Bronchial epithelial cell (primary cell): ENCODE data around the gene ART1. TPM values are rescaled to one million over a fixed set of nuclear protein-coding genes. Genes with fewer than 3 reads are reported as not detected.

Experiments used
- DNase-seq: peaks from one replicate; pipeline ENCODE4 v3.0.0-alpha.2; 2010; ENCODE audit warnings: low read depth
- FAIRE-seq: peaks from 2 replicates; lab custom pipeline; 2011; peaks lifted over from hg19 to GRCh38; lab: Jason Lieb, UNC
- H3K27me3 ChIP-seq: 2 replicates; pipeline ENCODE4 v1.5.1; 2011; ENCODE audit warnings: low read length; ENCODE audit not compliant: control insufficient read depth, insufficient read depth
- H3K36me3 ChIP-seq: 2 replicates; pipeline ENCODE4 v1.5.1; 2011; ENCODE audit warnings: low read length; ENCODE audit not compliant: control insufficient read depth, insufficient read depth
- H3K4me3 ChIP-seq: 2 replicates; pipeline ENCODE4 v1.5.1; 2011; ENCODE audit warnings: mild to moderate bottlenecking, low read depth, low read length, control low read depth
- total RNA-seq: library from RNA; depleted of rRNA; stranded (reverse); fragments of >200 nt; gene quantifications from 2 replicates; pipeline ENCODE4 v1.2.1, GENCODE V29; 2014
- TF ChIP-seq, protein P1 (sequence below): IDR thresholded peaks from 2 replicates; pipeline ENCODE4 v1.5.1; 2011; ENCODE audit warnings: mild to moderate bottlenecking, moderate library complexity, low read length, control low read depth, inconsistent platforms; ENCODE audit not compliant: insufficient read depth, severe bottlenecking

Gene ART1
- total RNA-seq, 1 donor from 2014 or later, result not detected

GRCh38 chr11:3616721-3617460 lies 28.0 kb upstream of the ART1 start:
- DNase-seq, result no peak
- H3K4me3 ChIP-seq, result no peak overlapping the region
- FAIRE-seq, result no peak

GRCh38 chr11:3617990-3618389 lies 26.9 kb upstream of the ART1 start:
- H3K4me3 ChIP-seq, result no peak overlapping the region
- FAIRE-seq, result peak; percentile 32
- no peaks in the 10 kb centered on the region for H3K36me3 ChIP-seq
- TF ChIP-seq, protein P1, sequence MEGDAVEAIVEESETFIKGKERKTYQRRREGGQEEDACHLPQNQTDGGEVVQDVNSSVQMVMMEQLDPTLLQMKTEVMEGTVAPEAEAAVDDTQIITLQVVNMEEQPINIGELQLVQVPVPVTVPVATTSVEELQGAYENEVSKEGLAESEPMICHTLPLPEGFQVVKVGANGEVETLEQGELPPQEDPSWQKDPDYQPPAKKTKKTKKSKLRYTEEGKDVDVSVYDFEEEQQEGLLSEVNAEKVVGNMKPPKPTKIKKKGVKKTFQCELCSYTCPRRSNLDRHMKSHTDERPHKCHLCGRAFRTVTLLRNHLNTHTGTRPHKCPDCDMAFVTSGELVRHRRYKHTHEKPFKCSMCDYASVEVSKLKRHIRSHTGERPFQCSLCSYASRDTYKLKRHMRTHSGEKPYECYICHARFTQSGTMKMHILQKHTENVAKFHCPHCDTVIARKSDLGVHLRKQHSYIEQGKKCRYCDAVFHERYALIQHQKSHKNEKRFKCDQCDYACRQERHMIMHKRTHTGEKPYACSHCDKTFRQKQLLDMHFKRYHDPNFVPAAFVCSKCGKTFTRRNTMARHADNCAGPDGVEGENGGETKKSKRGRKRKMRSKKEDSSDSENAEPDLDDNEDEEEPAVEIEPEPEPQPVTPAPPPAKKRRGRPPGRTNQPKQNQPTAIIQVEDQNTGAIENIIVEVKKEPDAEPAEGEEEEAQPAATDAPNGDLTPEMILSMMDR, result no peak
- DNase-seq, result no peak
- H3K27me3 ChIP-seq, result peaks cover 2% of the 10 kb centered on the region

More at GRCh38 chr11:3616721-3617460, 28.0 kb upstream of the ART1 start:
- Histone ChIP-seq H3K27me3 (peaks cover 2% of the 10 kb centered on the region), H3K36me3 (no peaks in the 10 kb centered on the region)
- TF ChIP-seq, protein P1, result no peak

DNA sequence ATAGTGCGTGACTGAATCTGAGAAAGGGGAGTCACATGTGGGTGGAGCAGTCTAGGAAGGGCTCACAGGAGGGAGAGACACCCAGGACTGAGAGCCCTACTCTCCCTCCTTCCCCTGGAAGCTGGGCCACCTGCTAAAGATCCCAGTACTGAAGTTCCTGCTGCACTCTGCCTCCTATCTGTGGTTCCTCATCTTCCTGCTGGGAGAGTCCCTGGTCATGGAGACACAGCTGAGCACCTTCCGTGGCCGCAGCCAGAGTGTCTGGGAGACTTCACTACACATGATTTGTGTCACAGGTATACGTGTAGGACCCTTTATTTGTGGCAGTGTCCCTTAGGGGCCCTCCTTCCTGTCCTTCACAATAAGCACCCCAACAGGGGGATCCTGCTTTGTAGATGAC lies 22.4 kb upstream of the ART1 start:
- DNase-seq, result no peak
- FAIRE-seq, result no peak
- H3K36me3 ChIP-seq, result no peaks in the 10 kb centered on the region
- no peak overlapping the region for H3K4me3 ChIP-seq
- TF ChIP-seq, protein P1, result no peak
- peaks cover 2% of the 10 kb centered on the region for H3K27me3 ChIP-seq

GRCh38 chr11:3623121-3623520 lies 21.8 kb upstream of the ART1 start:
- no peak for FAIRE-seq
- Histone ChIP-seq H3K36me3 (no peaks in the 10 kb centered on the region), H3K27me3 (peaks cover 2% of the 10 kb centered on the region), H3K4me3 (no peak overlapping the region)
- TF ChIP-seq, protein P1, result no peak
- no peak for DNase-seq

- DNase-seq, result no peak
- Histone ChIP-seq H3K4me3 (no peak overlapping the region), H3K27me3 (peaks cover 2% of the 10 kb centered on the region), H3K36me3 (no peaks in the 10 kb centered on the region)
- no peak for FAIRE-seq
- TF ChIP-seq, protein P1, result no peak
Measured at GRCh38 chr11:3623767-3624458, 21.0 kb upstream of the ART1 start.
